Neural crest cell (in vitro differentiated cells): ENCODE measurements around the gene CLCN7. TPM values are rescaled to one million over a fixed set of nuclear protein-coding genes. Genes with fewer than 3 reads are reported as not detected.

Experiments used
- DNase-seq: peaks from one replicate; pipeline ENCODE4 v3.0.0; 2021; ENCODE audit warnings: low read depth, mixed read lengths, low spot score
- H3K27ac Mint-ChIP-seq: one replicate; pipeline ENCODE4 v1.8.0; 2021; ENCODE audit warnings: mild to moderate bottlenecking, mixed read lengths; ENCODE audit not compliant: unreplicated experiment
- H3K27me3 Mint-ChIP-seq: 2 replicates; pipeline ENCODE4 v1.8.0; 2021; ENCODE audit warnings: low read depth, mild to moderate bottlenecking, mixed read lengths
- H3K36me3 Mint-ChIP-seq: 2 replicates; pipeline ENCODE4 v1.8.0; 2021; ENCODE audit warnings: low read depth, mild to moderate bottlenecking, mixed read lengths
- H3K4me1 Mint-ChIP-seq: 2 replicates; pipeline ENCODE4 v1.8.0; 2021; ENCODE audit warnings: mixed read lengths
- H3K4me3 Mint-ChIP-seq: one replicate; pipeline ENCODE4 v1.8.0; 2021; ENCODE audit warnings: mild to moderate bottlenecking, mixed read lengths
- H3K9me3 Mint-ChIP-seq: 2 replicates; pipeline ENCODE4 v1.8.0; 2021; ENCODE audit warnings: mixed read lengths
- total RNA-seq: library from RNA; stranded (reverse); gene quantifications from 2 replicates; pipeline ENCODE4 v1.2.1, GENCODE V29; 2021
- TF ChIP-seq, protein P1 (sequence below): fragments of 200-600 bp; sonication (generic); conservative IDR thresholded peaks from 2 replicates; pipeline ENCODE4 v1.5.0; 2021; ENCODE audit warnings: antibody characterized with exemption, mild to moderate bottlenecking

The CLCN7 gene
- total RNA-seq, 1 donor from 2014 or later, result 82.4 TPM

DNA sequence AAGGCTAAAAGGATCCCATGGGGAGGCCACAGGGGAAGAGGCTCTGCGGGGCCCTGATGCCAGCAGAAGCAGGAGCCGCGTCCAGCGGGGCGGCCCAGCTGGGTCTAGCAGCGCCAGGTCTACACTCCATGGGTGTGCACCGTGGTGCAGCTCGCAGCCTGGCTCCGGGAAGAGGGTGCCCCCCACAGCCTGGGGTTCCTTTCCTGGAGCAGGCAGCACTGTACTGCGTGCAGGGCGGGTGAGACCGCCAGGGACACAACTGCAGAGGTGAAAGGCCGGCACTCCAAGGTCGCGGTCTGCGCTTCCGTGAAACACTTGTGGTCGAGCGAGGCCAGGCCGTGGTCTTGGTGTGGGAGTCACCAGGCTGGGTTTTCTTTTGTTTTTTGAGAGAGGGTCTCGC, 24.0 kb downstream of the CLCN7 start:
- Mint-ChIP-seq H3K4me3 (no peak overlapping the region), H3K4me1 (no peaks in the 10 kb centered on the region), H3K27ac (no peak overlapping the region), H3K36me3 (no peaks in the 10 kb centered on the region), H3K27me3 (no peaks in the 10 kb centered on the region), H3K9me3 (no peaks in the 10 kb centered on the region)
- DNase-seq, result no peak
- TF ChIP-seq, protein P1, sequence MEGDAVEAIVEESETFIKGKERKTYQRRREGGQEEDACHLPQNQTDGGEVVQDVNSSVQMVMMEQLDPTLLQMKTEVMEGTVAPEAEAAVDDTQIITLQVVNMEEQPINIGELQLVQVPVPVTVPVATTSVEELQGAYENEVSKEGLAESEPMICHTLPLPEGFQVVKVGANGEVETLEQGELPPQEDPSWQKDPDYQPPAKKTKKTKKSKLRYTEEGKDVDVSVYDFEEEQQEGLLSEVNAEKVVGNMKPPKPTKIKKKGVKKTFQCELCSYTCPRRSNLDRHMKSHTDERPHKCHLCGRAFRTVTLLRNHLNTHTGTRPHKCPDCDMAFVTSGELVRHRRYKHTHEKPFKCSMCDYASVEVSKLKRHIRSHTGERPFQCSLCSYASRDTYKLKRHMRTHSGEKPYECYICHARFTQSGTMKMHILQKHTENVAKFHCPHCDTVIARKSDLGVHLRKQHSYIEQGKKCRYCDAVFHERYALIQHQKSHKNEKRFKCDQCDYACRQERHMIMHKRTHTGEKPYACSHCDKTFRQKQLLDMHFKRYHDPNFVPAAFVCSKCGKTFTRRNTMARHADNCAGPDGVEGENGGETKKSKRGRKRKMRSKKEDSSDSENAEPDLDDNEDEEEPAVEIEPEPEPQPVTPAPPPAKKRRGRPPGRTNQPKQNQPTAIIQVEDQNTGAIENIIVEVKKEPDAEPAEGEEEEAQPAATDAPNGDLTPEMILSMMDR, result no peak

DNA sequence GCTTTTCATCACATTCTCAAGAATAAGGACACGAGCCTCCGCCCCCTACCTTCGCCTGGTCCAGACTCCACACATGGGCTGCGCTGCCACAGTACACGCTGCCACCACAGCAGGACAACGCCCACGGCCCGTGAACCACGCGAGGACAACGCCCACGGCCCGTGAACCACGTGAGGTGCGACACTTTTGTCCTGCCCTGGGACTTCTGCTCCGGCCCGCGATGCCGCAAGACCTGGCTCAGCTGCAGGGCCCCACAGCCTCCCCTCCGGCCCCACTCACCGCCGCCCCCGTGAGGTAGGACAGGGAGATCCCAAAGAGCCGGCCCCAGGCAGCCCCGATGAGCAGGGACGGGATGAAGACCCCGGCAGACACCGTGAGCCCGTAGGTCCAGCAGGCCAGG, 24.6 kb downstream of the CLCN7 start:
- H3K27me3 Mint-ChIP-seq, result no peaks in the 10 kb centered on the region
- peak overlapping the region; percentile 86 for H3K27ac Mint-ChIP-seq
- no peaks in the 10 kb centered on the region for H3K4me1 Mint-ChIP-seq
- DNase-seq, result no peak
- no peaks in the 10 kb centered on the region for H3K36me3 Mint-ChIP-seq
- H3K9me3 Mint-ChIP-seq, result no peaks in the 10 kb centered on the region
- no peak overlapping the region for H3K4me3 Mint-ChIP-seq
- TF ChIP-seq, protein P1, result no peak

DNA sequence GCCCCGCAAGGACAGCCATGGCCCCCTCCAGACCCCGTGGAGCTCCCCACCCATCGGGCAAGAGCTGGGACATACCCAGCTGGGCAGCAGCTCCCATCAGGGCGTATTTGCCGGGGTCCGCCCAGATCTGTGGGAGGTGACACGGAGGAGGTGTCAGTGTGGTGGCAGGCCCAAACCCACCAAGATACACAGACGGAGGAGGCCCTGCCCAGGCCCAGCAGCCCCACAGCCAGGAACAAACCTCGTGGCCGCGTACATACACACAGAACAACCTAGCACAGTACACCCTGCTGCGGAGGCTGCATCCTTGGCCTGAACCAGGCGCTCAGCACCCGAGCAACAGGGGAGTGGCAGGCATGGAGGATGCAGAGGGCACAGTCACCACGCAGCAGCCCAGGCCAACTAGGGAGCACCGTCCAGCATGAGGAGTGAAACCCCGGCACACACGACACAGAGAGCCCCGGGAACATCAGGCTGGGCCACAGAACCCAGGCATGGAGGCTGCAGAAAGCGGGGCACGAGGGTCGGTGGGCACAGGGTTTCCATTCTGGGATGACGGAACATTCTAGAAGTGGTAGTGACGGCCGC, 25.5 kb downstream of the CLCN7 start:
- H3K9me3 Mint-ChIP-seq, result no peaks in the 10 kb centered on the region
- H3K4me1 Mint-ChIP-seq, result no peaks in the 10 kb centered on the region
- H3K27me3 Mint-ChIP-seq, result no peaks in the 10 kb centered on the region
- no peak for DNase-seq
- H3K27ac Mint-ChIP-seq, result no peak overlapping the region
- TF ChIP-seq, protein P1, result no peak
- H3K4me3 Mint-ChIP-seq, result no peak overlapping the region
- H3K36me3 Mint-ChIP-seq, result no peaks in the 10 kb centered on the region

DNA sequence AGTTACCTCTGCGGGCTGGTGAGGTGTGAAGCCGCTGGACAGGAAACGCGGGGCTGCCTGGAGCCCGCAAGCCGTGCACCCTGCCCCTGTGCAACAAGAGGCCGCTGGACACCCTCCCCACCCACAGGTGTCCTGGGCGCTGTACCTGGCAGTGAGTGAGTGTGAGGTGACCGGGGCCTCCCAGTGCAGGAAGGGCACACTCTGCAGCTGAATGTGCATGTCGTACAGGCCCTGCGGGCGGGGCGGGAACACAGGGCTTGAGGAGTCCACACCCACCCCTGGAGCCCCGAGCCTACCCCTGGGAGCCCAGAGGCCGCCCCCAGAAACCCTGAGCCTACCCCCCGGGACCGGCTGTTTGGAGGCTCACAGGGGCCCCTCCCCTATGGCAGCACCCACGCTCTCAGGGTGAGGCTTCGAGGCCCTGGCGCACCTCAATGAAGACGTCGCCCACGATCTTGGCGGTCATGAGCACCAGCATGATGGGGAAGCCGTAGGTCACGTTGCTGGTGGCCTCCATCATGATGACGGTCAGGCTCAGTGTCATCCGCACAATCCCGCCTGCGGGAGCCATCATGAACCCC, 26.2 kb downstream of the CLCN7 start:
- Mint-ChIP-seq H3K36me3 (no peaks in the 10 kb centered on the region), H3K4me3 (no peak overlapping the region), H3K4me1 (no peaks in the 10 kb centered on the region), H3K9me3 (no peaks in the 10 kb centered on the region), H3K27ac (no peak overlapping the region), H3K27me3 (no peaks in the 10 kb centered on the region)
- TF ChIP-seq, protein P1, result no peak
- no peak for DNase-seq

DNA sequence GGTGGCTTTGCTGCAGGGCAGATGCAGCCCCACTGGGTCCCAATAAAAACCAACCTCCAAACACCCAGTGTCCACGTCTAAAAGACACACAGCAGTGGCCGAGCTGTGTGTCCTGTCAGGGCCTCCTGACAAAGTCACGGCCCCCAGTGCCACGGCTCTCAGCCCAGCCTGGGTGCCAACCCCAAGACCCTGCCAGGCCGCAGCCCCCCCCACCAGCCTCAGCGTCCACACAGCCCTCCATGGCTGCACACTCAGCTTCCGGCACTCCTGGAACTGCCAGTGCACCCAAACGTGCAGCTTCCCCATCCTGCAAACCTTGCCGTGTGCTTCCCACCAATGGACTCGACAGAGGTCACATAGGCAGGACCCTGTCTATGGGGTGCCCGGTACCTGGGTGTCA, 26.9 kb downstream of the CLCN7 start:
- Mint-ChIP-seq H3K4me1 (no peaks in the 10 kb centered on the region), H3K4me3 (no peak overlapping the region), H3K27me3 (no peaks in the 10 kb centered on the region), H3K9me3 (no peaks in the 10 kb centered on the region), H3K36me3 (no peaks in the 10 kb centered on the region), H3K27ac (no peak overlapping the region)
- TF ChIP-seq, protein P1, result no peak
- DNase-seq, result no peak
